H1 (cell line): ENCODE measurements around the gene KRT8. TPM values are rescaled to one million over a fixed set of nuclear protein-coding genes. Genes with fewer than 3 reads are reported as not detected.

Source experiments
- CTCF ChIA-PET: fragments of 300-600 bp; sonication (Branson Sonifier 250); formaldehyde crosslinking; loops from one replicate; lab custom pipeline; 2021; ENCODE audit not compliant: partially characterized antibody; lab: Charles Lee
- POLR2A ChIA-PET: fragments of 300-600 bp; sonication (Branson Sonifier 250); formaldehyde crosslinking; loops from one replicate; lab custom pipeline; 2021; ENCODE audit warnings: inconsistent platforms; ENCODE audit not compliant: partially characterized antibody; lab: Charles Lee
- DNase-seq, 2 experiments: peaks; one replicate each; pipeline versions ENCODE4 v3.0.0 to v3.0.0-alpha.2; 2010 to 2022; ENCODE audit warnings: low spot score in 2 of 2, low read depth in 1 of 2, mixed read lengths in 1 of 2
- FAIRE-seq: peaks from 2 replicates; lab custom pipeline; 2011; peaks lifted over from hg19 to GRCh38; lab: Jason Lieb, UNC
- H2AFZ ChIP-seq: 2 replicates; pipeline ENCODE4 v1.8.1; 2012; ENCODE audit warnings: low read length, inconsistent platforms
- H2AK5ac ChIP-seq: 2 replicates; pipeline ENCODE4 v1.6.1; 2013; ENCODE audit warnings: low read depth, low read length
- H2BK120ac ChIP-seq: replicated peaks from 2 replicates; pipeline ENCODE3; 2013; ENCODE audit warnings: low read depth, low read length, inconsistent platforms
- H2BK12ac ChIP-seq: 2 replicates; pipeline ENCODE4 v1.6.1; 2013; ENCODE audit warnings: low read depth, low read length
- H2BK15ac ChIP-seq: 2 replicates; pipeline ENCODE4 v1.6.1; 2013; ENCODE audit warnings: low read length
- H2BK20ac ChIP-seq: 2 replicates; pipeline ENCODE4 v1.6.1; 2013; ENCODE audit warnings: low read length
- H2BK5ac ChIP-seq: 2 replicates; pipeline ENCODE4 v1.6.1; 2013; ENCODE audit warnings: low read depth, low read length
- H3K14ac ChIP-seq: 2 replicates; pipeline ENCODE4 v1.6.1; 2013; ENCODE audit warnings: inconsistent platforms; ENCODE audit not compliant: insufficient read length
- H3K18ac ChIP-seq: 2 replicates; pipeline ENCODE4 v1.6.1; 2013; ENCODE audit warnings: low read length; ENCODE audit errors: extremely low read depth
- H3K23ac ChIP-seq: 2 replicates; pipeline ENCODE4 v1.6.1; 2013; ENCODE audit warnings: inconsistent platforms; ENCODE audit not compliant: insufficient read length
- H3K23me2 ChIP-seq: 2 replicates; pipeline ENCODE4 v1.6.1; 2013; ENCODE audit warnings: low read depth, low read length
- H3K27ac ChIP-seq: 2 replicates; pipeline ENCODE4 v1.6.1; 2011; ENCODE audit warnings: low read depth, low read length, inconsistent platforms
- H3K27me3 ChIP-seq, 4 experiments: replicated peaks in 1 of 4; 1 replicate in 1 of 4; 2 replicates in 3 of 4; pipeline versions ENCODE4 v1.6.1 to v1.8.1; 2011 to 2013; ENCODE audit warnings: low read length in 3 of 4, mild to moderate bottlenecking in 3 of 4, inconsistent platforms in 2 of 4, mixed read lengths in 2 of 4, moderate library complexity in 1 of 4; ENCODE audit not compliant: control insufficient read depth in 3 of 4, insufficient read depth in 3 of 4; ENCODE audit errors: extremely low read depth in 1 of 4
- H3K36me3 ChIP-seq, 4 experiments: 2 replicates each; pipeline versions ENCODE4 v1.6.1 to v1.8.1; 2011 to 2013; ENCODE audit warnings: mild to moderate bottlenecking in 4 of 4, low read length in 3 of 4, moderate library complexity in 2 of 4, control low read depth in 1 of 4, inconsistent platforms in 1 of 4; ENCODE audit not compliant: insufficient read depth in 4 of 4, control insufficient read depth in 2 of 4
- H3K4ac ChIP-seq: replicated peaks from 2 replicates; pipeline ENCODE3; 2013; ENCODE audit warnings: low read length, low read depth, mixed read lengths, inconsistent platforms; ENCODE audit not compliant: insufficient read length
- H3K4me1 ChIP-seq, 4 experiments: replicated peaks in 1 of 4; 1 replicate in 1 of 4; 2 replicates in 3 of 4; pipeline versions ENCODE4 v1.6.1 to v1.8.1; 2011 to 2013; ENCODE audit warnings: low read length in 3 of 4, inconsistent platforms in 2 of 4, mixed read lengths in 1 of 4; ENCODE audit not compliant: insufficient read depth in 4 of 4, control insufficient read depth in 3 of 4
- H3K4me2 ChIP-seq, 2 experiments: 2 replicates each; pipeline versions ENCODE4 v1.6.1 to v1.8.1; 2011 to 2013; ENCODE audit warnings: low read depth in 2 of 2, low read length in 2 of 2, control low read depth in 1 of 2, inconsistent platforms in 1 of 2, mild to moderate bottlenecking in 1 of 2; ENCODE audit not compliant: insufficient read depth in 1 of 2
- H3K4me3 ChIP-seq, 4 experiments: fragments of 200-600, 300-600 bp in 1 of 4; sonication (generic), shearing (Covaris generic), sonication (Bioruptor Twin) in 1 of 4; 2 replicates each; pipeline versions ENCODE4 v1.5.1 to v1.8.1; 2011 to 2016; ENCODE audit warnings: low read length in 4 of 4, low read depth in 3 of 4, control low read depth in 2 of 4, inconsistent platforms in 2 of 4, mild to moderate bottlenecking in 2 of 4, mixed read lengths in 1 of 4, moderate library complexity in 1 of 4; ENCODE audit not compliant: insufficient read depth in 2 of 4; ENCODE audit errors: extremely low read depth in 1 of 4
- H3K56ac ChIP-seq: replicated peaks from 2 replicates; pipeline ENCODE3; 2013; ENCODE audit warnings: low read depth, mild to moderate bottlenecking, mixed read lengths, low read length, inconsistent platforms; ENCODE audit not compliant: insufficient read length
- H3K79me1 ChIP-seq: 2 replicates; pipeline ENCODE4 v1.6.1; 2013; ENCODE audit warnings: low read depth, low read length, control low read depth
- H3K79me2 ChIP-seq, 2 experiments: 2 replicates each; pipeline versions ENCODE4 v1.6.1 to v1.8.1; 2012 to 2013; ENCODE audit warnings: low read length in 2 of 2, mild to moderate bottlenecking in 2 of 2, inconsistent platforms in 1 of 2; ENCODE audit not compliant: insufficient read depth in 2 of 2, control insufficient read depth in 1 of 2
- H3K9ac ChIP-seq, 4 experiments: replicated peaks in 1 of 4; 1 replicate in 1 of 4; 2 replicates in 3 of 4; pipeline versions ENCODE4 v1.6.1 to v1.8.1; 2011 to 2013; ENCODE audit warnings: low read depth in 3 of 4, low read length in 3 of 4, control low read depth in 2 of 4, mild to moderate bottlenecking in 2 of 4, moderate library complexity in 2 of 4, inconsistent platforms in 1 of 4; ENCODE audit errors: extremely low read depth in 1 of 4
- H3K9me3 ChIP-seq, 2 experiments: 2 replicates each; pipeline versions ENCODE4 v1.6.1 to v1.8.1; 2012 to 2013; ENCODE audit warnings: mild to moderate bottlenecking in 2 of 2, moderate library complexity in 2 of 2, control low read depth in 1 of 2, inconsistent platforms in 1 of 2, low read depth in 1 of 2, low read length in 1 of 2, mixed read lengths in 1 of 2; ENCODE audit not compliant: insufficient read depth in 2 of 2
- H4K20me1 ChIP-seq, 2 experiments: replicated peaks in 1 of 2; 2 replicates each; pipeline versions ENCODE3 to v1.8.1; 2011 to 2013; ENCODE audit warnings: inconsistent platforms in 2 of 2, low read length in 2 of 2, mild to moderate bottlenecking in 1 of 2; ENCODE audit not compliant: insufficient read depth in 2 of 2, control insufficient read depth in 1 of 2
- H4K5ac ChIP-seq: 2 replicates; pipeline ENCODE4 v1.6.1; 2013; ENCODE audit warnings: low read length, low read depth, mixed read lengths, inconsistent platforms; ENCODE audit not compliant: insufficient read length
- H4K8ac ChIP-seq: 2 replicates; pipeline ENCODE4 v1.8.0; 2013; ENCODE audit warnings: mild to moderate bottlenecking, moderate library complexity, low read length, inconsistent platforms; ENCODE audit not compliant: insufficient read depth; ENCODE audit errors: extremely low read depth
- H4K91ac ChIP-seq: replicated peaks from 2 replicates; pipeline ENCODE3; 2013; ENCODE audit warnings: low read length, mixed read lengths, inconsistent platforms; ENCODE audit not compliant: insufficient read length
- ASH2L ChIP-seq: fragments of 200-600, 300-600 bp; sonication (generic); IDR thresholded peaks from one replicate; pipeline ENCODE4 v1.7.1; 2017; ENCODE audit warnings: low read length
- BACH1 ChIP-seq: IDR thresholded peaks from 2 replicates; pipeline ENCODE4 v1.6.1; 2012; ENCODE audit warnings: low read length, improper control_type of control experiment
- CHD2 ChIP-seq: IDR thresholded peaks from 2 replicates; pipeline ENCODE4 v1.6.1; 2012; ENCODE audit warnings: low read length, improper control_type of control experiment
- CTBP2 ChIP-seq: IDR thresholded peaks from 2 replicates; pipeline ENCODE4 v1.7.0; 2011; ENCODE audit warnings: borderline replicate concordance, mild to moderate bottlenecking, moderate library complexity, mixed read lengths, low read length; ENCODE audit not compliant: insufficient read depth, insufficient read length
- EZH2 ChIP-seq: fragments of 200-600 bp; sonication (generic); IDR thresholded peaks from 2 replicates; pipeline ENCODE4 v1.7.1; 2012; ENCODE audit warnings: low read depth, mild to moderate bottlenecking, moderate library complexity, low read length, inconsistent platforms; ENCODE audit not compliant: severe bottlenecking
- HDAC6 ChIP-seq: IDR thresholded peaks from one replicate; pipeline ENCODE4 v1.7.1; 2012; ENCODE audit warnings: low read depth, mild to moderate bottlenecking, inconsistent platforms, low read length, moderate library complexity
- MAFK ChIP-seq: IDR thresholded peaks from 2 replicates; pipeline ENCODE4 v1.6.1; 2012; ENCODE audit warnings: low read depth, mild to moderate bottlenecking, improper control_type of control experiment, low read length
- POLR2AphosphoS5 ChIP-seq: IDR thresholded peaks from 2 replicates; pipeline ENCODE4 v1.6.1; 2011; ENCODE audit warnings: low read depth, low read length
- RAD21 ChIP-seq, 2 experiments: IDR thresholded peaks in 1 of 2; conservative IDR thresholded peaks in 1 of 2; 2 replicates each; pipeline ENCODE4 v1.6.1; 2011; ENCODE audit warnings: low read depth in 2 of 2, low read length in 2 of 2, improper control_type of control experiment in 1 of 2, inconsistent platforms in 1 of 2, mild to moderate bottlenecking in 1 of 2, moderate library complexity in 1 of 2
- SP2 ChIP-seq: IDR thresholded peaks from 2 replicates; pipeline ENCODE4 v1.6.1; 2012; ENCODE audit warnings: mild to moderate bottlenecking, low read length, inconsistent platforms
- SUZ12 ChIP-seq: fragments of 200-600 bp; sonication (generic); IDR thresholded peaks from 2 replicates; pipeline ENCODE4 v1.6.1; 2012; ENCODE audit warnings: mild to moderate bottlenecking, inconsistent platforms, low read length, moderate library complexity, mixed read lengths
- TBP ChIP-seq: IDR thresholded peaks from 2 replicates; pipeline ENCODE4 v1.6.1; 2011; ENCODE audit warnings: low read depth, low read length, improper control_type of control experiment
- YY1 ChIP-seq: IDR thresholded peaks from 2 replicates; pipeline ENCODE4 v1.6.1; 2011; ENCODE audit warnings: low read depth, mild to moderate bottlenecking, low read length
- WGBS, 2 experiments: shearing (Covaris generic) in 1 of 2; methylation state at CpG; one replicate each; pipeline versions ENCODE4 v1.1.6 to v1.1.7; 2013 to 2015; ENCODE audit warnings: low lambda C conversion rate in 2 of 2, mixed read lengths in 2 of 2, inconsistent platforms in 1 of 2, low coverage in 1 of 2, missing lambda C conversion rate in 1 of 2; ENCODE audit not compliant: insufficient replicate concordance in 2 of 2, insufficient coverage in 1 of 2, insufficient read length in 1 of 2; ENCODE audit errors: extremely low coverage in 1 of 2, missing lambda C conversion rate in 1 of 2; 5-methylcytosine and 5-hydroxymethylcytosine counted together
- polyA plus RNA-seq, 7 experiments: library from polyadenylated mRNA; depleted of rRNA in 3 of 7; stranded (reverse) in 5 of 7; unstranded in 2 of 7; fragments of >200 nt in 5 of 7; fragments of 200-250 nt in 2 of 7; gene quantifications; 1 replicate in 5 of 7; 2 replicates in 1 of 7; 4 replicates in 1 of 7; pipeline versions ENCODE4 v1.2.1 to v1.2.3, GENCODE V29; 2011 to 2013; ENCODE audit warnings: missing spikeins in 2 of 7, mixed read lengths in 2 of 7
- total RNA-seq: library from RNA; stranded (reverse); fragmentation: NEBNext Ultra II Directional; extraction: Animal tissue kit (Norgen Biotek cat#: 25700); gene quantifications from 2 replicates; pipeline ENCODE4 v1.2.1, GENCODE V29; 2021
- TF ChIP-seq, protein P1 (sequence below): IDR thresholded peaks from 2 replicates; pipeline ENCODE4 v1.6.1; 2011; ENCODE audit warnings: low read depth, mild to moderate bottlenecking, low read length; ENCODE audit not compliant: insufficient read depth

The KRT8 gene
- total and polyA plus RNA-seq, 2 of the 8 experiments (the other 6 are each of a cell fraction or from before 2014, with no cell fraction given), result 280 to 290 TPM

GRCh38 chr12:52848661-52849255 lies 56.1 kb downstream of the KRT8 start, which contains the start of gene KRT78:
KRT78 (minus strand) TSS chr12:52848994; CDS start chr12:52848930, 64 bp downstream.
- FAIRE-seq, result no peak
- Histone ChIP-seq H3K14ac (no peak within 1 kb of the TSS), H3K23me2 (no peaks in the 10 kb centered on the region), H2AK5ac (no peak within 1 kb of the TSS), H3K18ac (no peak within 1 kb of the TSS), H4K20me1 (no peaks in the 10 kb centered on the region), H3K4me1 (no peaks in the 10 kb centered on the region), H2BK15ac (no peak within 1 kb of the TSS), H3K27me3 (no peaks in the 10 kb centered on the region; a peak in 1 of 7 replicates), H3K4me3 (no peak within 1 kb of the TSS), H3K27ac (no peak within 1 kb of the TSS), H3K79me2 (no peaks in the 10 kb centered on the region), H2BK12ac (no peak within 1 kb of the TSS), H3K4me2 (no peak within 1 kb of the TSS), H3K4ac (no peak within 1 kb of the TSS), H2BK5ac (peak within 1 kb of the TSS; percentile 52; the same call in 1 of the 2 replicates), H3K36me3 (no peaks in the 10 kb centered on the region), H4K91ac (no peak within 1 kb of the TSS), H2BK20ac (no peak within 1 kb of the TSS), H3K56ac (no peak within 1 kb of the TSS), H3K23ac (no peak within 1 kb of the TSS), H4K8ac (no peak within 1 kb of the TSS), H2AFZ (no peak within 1 kb of the TSS), H4K5ac (no peak within 1 kb of the TSS), H2BK120ac (no peak within 1 kb of the TSS), H3K79me1 (no peaks in the 10 kb centered on the region), H3K9ac (no peak within 1 kb of the TSS), H3K9me3 (no peaks in the 10 kb centered on the region; a peak in 1 of 4 replicates)
- WGBS, 2 experiments, result 92% methylated on average over 16 of the region's 16 CpGs; no CpG with 5 or more reads in 1 of the 2 experiments
- DNase-seq, result no peak
- CTCF ChIA-PET, result interaction anchor here (0.6 kb wide), 1 partner anchor 958 kb away, joined by 3 read pairs; no protein-coding TSS in a partner anchor
- POLR2A ChIA-PET, result no interaction called here
- TF ChIP-seq SUZ12 (no peak), BACH1 (no peak), YY1 (no peak), CHD2 (no peak), SP2 (no peak), RAD21 (IDR thresholded peaks at IDR 0.05 in 1 of 2, conservative IDR thresholded peaks at IDR 0.05 in 1 of 2; ENCODE audit: low read depth in 2 of 2, low read length in 2 of 2) (no peak), EZH2 (no peak), HDAC6 (no peak), POLR2AphosphoS5 (no peak), CTBP2 (no peak), ASH2L (no peak), TBP (no peak), MAFK (no peak)
- TF ChIP-seq, protein P1, sequence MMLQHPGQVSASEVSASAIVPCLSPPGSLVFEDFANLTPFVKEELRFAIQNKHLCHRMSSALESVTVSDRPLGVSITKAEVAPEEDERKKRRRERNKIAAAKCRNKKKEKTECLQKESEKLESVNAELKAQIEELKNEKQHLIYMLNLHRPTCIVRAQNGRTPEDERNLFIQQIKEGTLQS, result no peak
